ENCODE results near the gene MTUS2.

MTUS2 gene

DNA sequence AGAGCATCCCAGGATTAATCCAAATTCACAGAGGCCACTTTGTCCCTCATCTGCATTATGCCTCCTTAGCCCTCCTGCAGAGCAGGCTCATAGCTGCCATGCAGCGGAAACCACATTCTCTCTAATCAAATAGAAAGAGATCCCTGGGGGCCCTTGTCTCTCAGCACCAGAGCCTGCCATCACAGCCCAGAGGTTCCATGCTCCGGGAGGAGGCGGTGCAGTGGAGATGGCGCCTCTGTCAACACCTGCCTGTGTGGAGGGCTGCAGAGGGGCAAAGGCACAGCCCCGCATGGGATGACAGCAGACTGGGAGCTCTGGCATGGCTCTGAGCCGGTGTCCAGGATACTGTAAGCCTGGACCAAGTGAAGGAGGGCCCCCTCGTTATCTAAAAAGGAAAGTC lies 664.1 kb downstream of the MTUS2 start:
- H2AFZ ChIP-seq (ENCODE audit: low read depth, low read length, severe bottlenecking), result no peak overlapping the region
- no peak overlapping the region for H3K9ac ChIP-seq (ENCODE audit: low read length)
- no peaks in the 10 kb centered on the region for H3K9me3 ChIP-seq (ENCODE audit: insufficient read depth, low read length)
- no peaks in the 10 kb centered on the region for H4K20me1 ChIP-seq (ENCODE audit: low read depth, low read length)
- no peaks in the 10 kb centered on the region for H3K36me3 ChIP-seq (ENCODE audit: low read length)
- no peaks in the 10 kb centered on the region for H3K9me2 ChIP-seq (replicated peaks; ENCODE audit: insufficient read depth, low read length)
- H3K79me2 ChIP-seq (ENCODE audit: insufficient read depth, low read length), result no peaks in the 10 kb centered on the region
- H3K4me2 ChIP-seq (ENCODE audit: low read depth, low read length, poor library complexity, severe bottlenecking), result no peak overlapping the region
- TF ChIP-seq, protein P1, sequence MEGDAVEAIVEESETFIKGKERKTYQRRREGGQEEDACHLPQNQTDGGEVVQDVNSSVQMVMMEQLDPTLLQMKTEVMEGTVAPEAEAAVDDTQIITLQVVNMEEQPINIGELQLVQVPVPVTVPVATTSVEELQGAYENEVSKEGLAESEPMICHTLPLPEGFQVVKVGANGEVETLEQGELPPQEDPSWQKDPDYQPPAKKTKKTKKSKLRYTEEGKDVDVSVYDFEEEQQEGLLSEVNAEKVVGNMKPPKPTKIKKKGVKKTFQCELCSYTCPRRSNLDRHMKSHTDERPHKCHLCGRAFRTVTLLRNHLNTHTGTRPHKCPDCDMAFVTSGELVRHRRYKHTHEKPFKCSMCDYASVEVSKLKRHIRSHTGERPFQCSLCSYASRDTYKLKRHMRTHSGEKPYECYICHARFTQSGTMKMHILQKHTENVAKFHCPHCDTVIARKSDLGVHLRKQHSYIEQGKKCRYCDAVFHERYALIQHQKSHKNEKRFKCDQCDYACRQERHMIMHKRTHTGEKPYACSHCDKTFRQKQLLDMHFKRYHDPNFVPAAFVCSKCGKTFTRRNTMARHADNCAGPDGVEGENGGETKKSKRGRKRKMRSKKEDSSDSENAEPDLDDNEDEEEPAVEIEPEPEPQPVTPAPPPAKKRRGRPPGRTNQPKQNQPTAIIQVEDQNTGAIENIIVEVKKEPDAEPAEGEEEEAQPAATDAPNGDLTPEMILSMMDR (IDR thresholded peaks at IDR 0.05; ENCODE audit: insufficient read depth, low read length, poor library complexity, severe bottlenecking), result no peak
- TF ChIP-seq EZH2phosphoT487 (conservative IDR thresholded peaks at IDR 0.05; ENCODE audit: low read length), result no peak
- no peak overlapping the region for H3K4me3 ChIP-seq (ENCODE audit: insufficient read depth, low read length, poor library complexity, severe bottlenecking)
- H3F3A ChIP-seq (ENCODE audit: insufficient read depth), result no peaks in the 10 kb centered on the region
- H3K27ac ChIP-seq (ENCODE audit: low read depth, low read length), result no peak overlapping the region
- H3K27me3 ChIP-seq (ENCODE audit: low read length), result no peaks in the 10 kb centered on the region

DNA sequence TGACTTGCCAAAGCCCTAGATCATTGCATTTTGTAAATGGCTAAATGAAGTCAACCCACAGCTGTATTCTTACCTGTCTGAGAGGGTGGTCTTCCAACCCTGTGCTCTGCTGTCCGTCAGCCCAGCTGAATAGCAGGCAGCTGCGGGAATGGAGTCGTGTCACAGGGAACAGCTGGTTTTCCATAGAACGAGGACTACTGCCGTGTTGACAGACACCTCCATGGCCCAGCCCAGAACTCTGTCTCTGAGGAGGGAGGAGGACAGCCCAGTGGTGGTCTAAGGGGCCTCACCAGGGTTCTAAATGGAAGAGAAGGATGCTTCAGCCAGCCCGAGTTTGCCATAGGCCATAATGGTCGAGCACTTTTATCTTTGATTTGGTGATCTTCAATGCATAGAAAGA lies 664.7 kb downstream of the MTUS2 start:
- Histone ChIP-seq H3K4me2 (ENCODE audit: low read depth, low read length, poor library complexity, severe bottlenecking) (no peak overlapping the region), H3F3A (ENCODE audit: insufficient read depth) (no peaks in the 10 kb centered on the region), H3K36me3 (ENCODE audit: low read length) (no peaks in the 10 kb centered on the region), H4K20me1 (ENCODE audit: low read depth, low read length) (no peaks in the 10 kb centered on the region), H3K27ac (ENCODE audit: low read depth, low read length) (no peak overlapping the region), H3K27me3 (ENCODE audit: low read length) (no peaks in the 10 kb centered on the region), H3K9me2 (replicated peaks; ENCODE audit: insufficient read depth, low read length) (no peaks in the 10 kb centered on the region), H3K79me2 (ENCODE audit: insufficient read depth, low read length) (no peaks in the 10 kb centered on the region), H3K9ac (ENCODE audit: low read length) (no peak overlapping the region), H2AFZ (ENCODE audit: low read depth, low read length, severe bottlenecking) (no peak overlapping the region), H3K4me3 (ENCODE audit: insufficient read depth, low read length, poor library complexity, severe bottlenecking) (no peak overlapping the region), H3K9me3 (ENCODE audit: insufficient read depth, low read length) (no peaks in the 10 kb centered on the region)
- TF ChIP-seq, protein P1 (IDR thresholded peaks at IDR 0.05; ENCODE audit: insufficient read depth, low read length, poor library complexity, severe bottlenecking), result no peak
- TF ChIP-seq EZH2phosphoT487 (conservative IDR thresholded peaks at IDR 0.05; ENCODE audit: low read length), result no peak

DNA sequence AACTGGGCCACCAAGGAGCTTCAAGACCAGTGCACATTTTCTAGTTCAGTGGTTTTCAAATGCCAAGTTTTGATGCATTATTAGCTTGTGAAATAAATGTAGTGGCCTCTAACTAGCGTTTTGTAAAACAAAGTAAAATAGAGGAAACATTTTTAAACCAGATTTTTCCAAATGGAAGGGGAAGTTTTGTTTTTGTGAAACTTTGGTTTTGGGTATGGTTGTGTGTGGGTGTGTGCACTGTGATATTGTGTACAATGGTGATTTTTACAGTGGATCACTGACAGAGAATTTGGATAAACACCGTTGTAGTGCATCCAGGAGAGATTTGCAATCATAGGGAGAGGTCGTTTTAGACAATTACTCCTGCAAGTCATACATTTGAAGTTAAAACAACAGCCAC lies 666.4 kb downstream of the MTUS2 start:
- no peak overlapping the region for H3K27ac ChIP-seq (ENCODE audit: low read depth, low read length)
- H2AFZ ChIP-seq (ENCODE audit: low read depth, low read length, severe bottlenecking), result no peak overlapping the region
- H3K4me3 ChIP-seq (ENCODE audit: insufficient read depth, low read length, poor library complexity, severe bottlenecking), result no peak overlapping the region
- no peak overlapping the region for H3K9ac ChIP-seq (ENCODE audit: low read length)
- no peaks in the 10 kb centered on the region for H3K9me3 ChIP-seq (ENCODE audit: insufficient read depth, low read length)
- no peaks in the 10 kb centered on the region for H3F3A ChIP-seq (ENCODE audit: insufficient read depth)
- no peak overlapping the region for H3K4me2 ChIP-seq (ENCODE audit: low read depth, low read length, poor library complexity, severe bottlenecking)
- H4K20me1 ChIP-seq (ENCODE audit: low read depth, low read length), result no peaks in the 10 kb centered on the region
- no peak for TF ChIP-seq EZH2phosphoT487 (conservative IDR thresholded peaks at IDR 0.05; ENCODE audit: low read length)
- TF ChIP-seq, protein P1 (IDR thresholded peaks at IDR 0.05; ENCODE audit: insufficient read depth, low read length, poor library complexity, severe bottlenecking), result no peak
- H3K27me3 ChIP-seq (ENCODE audit: low read length), result no peaks in the 10 kb centered on the region
- H3K79me2 ChIP-seq (ENCODE audit: insufficient read depth, low read length), result no peaks in the 10 kb centered on the region
- no peaks in the 10 kb centered on the region for H3K36me3 ChIP-seq (ENCODE audit: low read length)
- no peaks in the 10 kb centered on the region for H3K9me2 ChIP-seq (replicated peaks; ENCODE audit: insufficient read depth, low read length)

Measured in SU-DHL-6 (cell line).